GM08714 (cell line): ENCODE measurements around the gene JKAMP.

Experiments used
- H3K4me3 ChIP-seq: fragments of 200-500 bp; sonication (Bioruptor generic); 2 replicates; pipeline ENCODE4 v1.5.1; 2014; ENCODE audit warnings: mild to moderate bottlenecking, low read length, inconsistent platforms
- ZNF274 ChIP-seq: IDR thresholded peaks from 2 replicates; pipeline ENCODE4 v1.6.1; 2012; ENCODE audit warnings: mild to moderate bottlenecking, low read depth, low read length

JKAMP gene

GRCh38 chr14:59503256-59503655 lies 18.9 kb downstream of the JKAMP start:
- no peak for TF ChIP-seq ZNF274
- H3K4me3 ChIP-seq = no peak overlapping the region

GRCh38 chr14:59507063-59507751 lies 22.9 kb downstream of the JKAMP start:
- H3K4me3 ChIP-seq = no peak overlapping the region
- TF ChIP-seq ZNF274 = no peak

GRCh38 chr14:59507752-59508103 lies 23.4 kb downstream of the JKAMP start:
- no peak for TF ChIP-seq ZNF274
- no peak overlapping the region for H3K4me3 ChIP-seq

GRCh38 chr14:59509101-59509500 lies 24.8 kb downstream of the JKAMP start:
- no peak overlapping the region for H3K4me3 ChIP-seq
- no peak for TF ChIP-seq ZNF274

- TF ChIP-seq ZNF274 = no peak
- no peak overlapping the region for H3K4me3 ChIP-seq
These were observed 25.7 kb downstream of the JKAMP start for GRCh38 chr14:59510001-59510400.

GRCh38 chr14:59510966-59511365 lies 26.6 kb downstream of the JKAMP start:
- TF ChIP-seq ZNF274 = no peak
- H3K4me3 ChIP-seq = no peak overlapping the region

GRCh38 chr14:59511916-59512575 lies 27.7 kb downstream of the JKAMP start:
- no peak for TF ChIP-seq ZNF274

GRCh38 chr14:59520224-59520623 lies 35.9 kb downstream of the JKAMP start:
- TF ChIP-seq ZNF274 = no peak
- H3K4me3 ChIP-seq = no peak overlapping the region

More at GRCh38 chr14:59511916-59512575, 27.7 kb downstream of the JKAMP start:
- H3K4me3 ChIP-seq = no peak overlapping the region

- no peak overlapping the region for H3K4me3 ChIP-seq
These were observed 44.9 kb downstream of the JKAMP start for GRCh38 chr14:59529189-59529588.

GRCh38 chr14:59530349-59530748 lies 46.0 kb downstream of the JKAMP start:
- no peak for TF ChIP-seq ZNF274

More at GRCh38 chr14:59529189-59529588, 44.9 kb downstream of the JKAMP start:
- TF ChIP-seq ZNF274 = no peak

GRCh38 chr14:59532419-59532818 lies 48.1 kb downstream of the JKAMP start:
- no peak for TF ChIP-seq ZNF274
- no peak overlapping the region for H3K4me3 ChIP-seq

More at GRCh38 chr14:59530349-59530748, 46.0 kb downstream of the JKAMP start:
- H3K4me3 ChIP-seq = no peak overlapping the region

GRCh38 chr14:59534361-59534987 lies 50.2 kb downstream of the JKAMP start:
- H3K4me3 ChIP-seq = no peak overlapping the region
- TF ChIP-seq ZNF274 = no peak

- TF ChIP-seq ZNF274 = no peak
- H3K4me3 ChIP-seq = no peak overlapping the region
These were observed 53.2 kb downstream of the JKAMP start for GRCh38 chr14:59537476-59537875.

- no peak for TF ChIP-seq ZNF274
- no peak overlapping the region for H3K4me3 ChIP-seq
These were observed 54.6 kb downstream of the JKAMP start for GRCh38 chr14:59538936-59539335.

GRCh38 chr14:59540852-59541251 lies 56.5 kb downstream of the JKAMP start:
- H3K4me3 ChIP-seq = no peak overlapping the region
- TF ChIP-seq ZNF274 = no peak
